SKM-1 treated with dmso at 0.1 percent for 144 hours (cell line): ENCODE measurements around the gene ZSCAN5B.
"Not testable (repeated sequence)": the region's sequence is repeated elsewhere in the genome, so short reads cannot be mapped to it uniquely, and the experiment has no call there.

ENCODE experiments used
- DNase-seq: peaks from one replicate; lab custom pipeline; 2025; ENCODE audit not compliant: unreplicated experiment; lab: John Stamatoyannopoulos, UW

The ZSCAN5B gene

DNA sequence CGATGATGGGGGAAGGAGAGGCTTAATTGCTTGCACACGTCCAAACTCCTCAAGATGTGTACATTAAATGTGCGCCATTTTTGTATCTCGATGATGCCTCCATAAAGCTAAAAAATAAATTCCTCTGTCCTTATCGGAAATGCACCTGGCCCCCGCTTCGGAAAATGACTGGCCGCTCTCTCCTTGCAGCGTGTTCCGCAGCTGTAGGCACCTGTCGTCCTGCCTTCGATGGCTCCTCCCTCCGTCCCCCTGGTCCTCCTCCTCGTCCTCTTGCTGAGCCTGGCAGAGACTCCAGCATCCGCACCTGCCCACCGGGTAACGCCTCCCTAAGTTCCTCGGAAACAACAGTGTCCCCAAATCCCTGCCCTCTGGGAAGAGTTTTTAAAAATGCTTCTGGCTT, 20.7 kb downstream of the ZSCAN5B start:
- DNase-seq: no peak

DNA sequence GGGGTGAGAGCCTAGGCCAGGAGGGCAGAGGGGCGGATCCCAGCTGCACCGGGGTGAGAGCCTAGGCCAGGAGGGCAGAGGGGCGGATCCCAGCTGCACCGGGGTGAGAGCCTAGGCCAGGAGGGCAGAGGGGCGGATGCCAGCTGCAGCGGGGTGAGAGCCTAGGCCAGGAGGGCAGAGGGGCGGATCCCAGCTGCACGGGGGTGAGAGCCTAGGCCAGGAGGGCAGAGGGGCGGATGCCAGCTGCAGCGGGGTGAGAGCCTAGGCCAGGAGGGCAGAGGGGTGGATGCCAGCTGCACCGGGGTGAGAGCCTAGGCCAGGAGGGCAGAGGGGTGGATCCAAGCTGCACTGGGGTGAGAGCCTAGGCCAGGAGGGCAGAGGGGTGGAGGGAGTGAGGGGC, 21.3 kb downstream of the ZSCAN5B start:
- DNase-seq: not testable (repeated sequence)

DNA sequence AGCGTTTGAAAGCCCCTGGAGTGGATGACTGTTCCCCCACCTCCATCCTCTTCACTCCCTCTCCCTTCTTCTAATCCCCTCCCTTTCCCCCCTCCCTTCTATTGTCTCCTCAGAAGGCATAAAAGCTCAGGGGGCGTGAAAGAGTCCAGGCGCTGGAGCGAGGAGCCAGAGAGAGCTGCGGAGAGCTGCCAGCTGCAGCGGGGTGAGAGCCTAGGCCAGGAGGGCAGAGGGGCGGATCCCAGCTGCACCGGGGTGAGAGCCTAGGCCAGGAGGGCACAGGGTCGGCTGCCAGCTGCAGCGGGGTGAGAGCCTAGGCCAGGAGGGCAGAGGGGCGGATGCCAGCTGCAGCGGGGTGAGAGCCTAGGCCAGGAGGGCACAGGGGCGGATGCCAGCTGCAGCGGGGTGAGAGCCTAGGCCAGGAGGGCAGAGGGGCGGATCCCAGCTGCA, 21.7 kb downstream of the ZSCAN5B start, which contains the start of gene GALP:
Gene GALP (plus strand): TSS at position 148 of the 447 bp plus-strand sequence. CDS start 1,101 bp downstream, outside the sequence.
- not testable (repeated sequence) for DNase-seq

DNA sequence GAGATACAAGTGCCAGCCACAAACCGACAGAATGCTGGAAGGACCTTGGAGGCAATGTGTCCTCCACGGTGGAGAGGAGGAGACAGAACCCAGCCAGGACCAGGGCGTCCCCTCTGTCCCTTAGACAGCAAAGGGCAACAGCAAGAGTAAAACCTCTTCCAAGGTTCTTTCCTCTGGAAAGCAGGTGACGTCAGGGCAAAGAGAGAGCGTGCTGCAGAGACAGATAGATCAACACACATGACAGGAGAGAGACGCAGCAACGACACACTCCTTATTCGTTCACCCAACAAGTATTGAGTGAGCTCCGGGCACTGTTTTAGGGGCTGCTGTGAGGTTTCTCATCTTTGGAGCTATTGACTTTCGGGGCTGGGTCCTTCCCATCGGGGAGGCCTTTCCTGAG, 23.0 kb downstream of the ZSCAN5B start:
- no peak for DNase-seq

DNA sequence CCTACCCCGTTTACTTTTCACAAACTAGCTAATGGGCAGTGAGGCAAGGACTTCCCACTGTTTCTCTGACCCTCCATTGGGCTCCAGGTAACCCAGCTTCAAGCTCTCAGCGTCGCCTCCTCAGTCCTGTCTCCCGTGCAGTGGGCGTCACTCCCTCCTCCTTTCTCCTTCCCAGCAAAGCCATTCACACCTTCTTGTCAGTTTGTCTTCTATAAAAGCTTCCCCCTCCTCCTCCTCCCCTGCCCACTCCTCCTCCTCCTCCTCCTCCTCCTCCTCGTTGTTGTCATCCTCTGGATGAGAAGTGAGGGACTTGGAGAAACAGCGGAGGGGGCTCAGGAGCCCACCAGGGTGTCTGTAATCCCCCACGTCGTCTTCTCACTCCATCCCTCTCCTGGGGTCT, 23.5 kb downstream of the ZSCAN5B start:
- no peak for DNase-seq

DNA sequence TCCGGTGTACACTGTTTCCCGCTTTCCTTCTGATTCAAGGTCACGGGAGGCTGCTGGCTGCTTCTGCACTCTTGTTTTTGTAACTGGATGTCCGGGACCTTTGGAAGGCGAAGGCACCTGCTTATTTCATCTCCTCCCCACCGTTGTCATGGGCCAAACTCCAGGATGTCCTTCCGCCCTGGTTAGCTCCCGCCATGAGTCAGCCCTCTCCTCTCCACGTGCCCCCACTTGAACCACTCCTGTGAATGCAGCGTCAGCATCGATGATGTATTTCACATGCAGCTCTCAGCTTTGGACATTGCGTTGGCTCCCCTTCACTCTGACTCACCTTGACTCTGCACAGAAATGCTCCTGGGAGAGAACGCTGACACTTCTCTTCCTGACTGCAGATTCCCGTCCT, 27.3 kb downstream of the ZSCAN5B start:
- DNase-seq: no peak

DNA sequence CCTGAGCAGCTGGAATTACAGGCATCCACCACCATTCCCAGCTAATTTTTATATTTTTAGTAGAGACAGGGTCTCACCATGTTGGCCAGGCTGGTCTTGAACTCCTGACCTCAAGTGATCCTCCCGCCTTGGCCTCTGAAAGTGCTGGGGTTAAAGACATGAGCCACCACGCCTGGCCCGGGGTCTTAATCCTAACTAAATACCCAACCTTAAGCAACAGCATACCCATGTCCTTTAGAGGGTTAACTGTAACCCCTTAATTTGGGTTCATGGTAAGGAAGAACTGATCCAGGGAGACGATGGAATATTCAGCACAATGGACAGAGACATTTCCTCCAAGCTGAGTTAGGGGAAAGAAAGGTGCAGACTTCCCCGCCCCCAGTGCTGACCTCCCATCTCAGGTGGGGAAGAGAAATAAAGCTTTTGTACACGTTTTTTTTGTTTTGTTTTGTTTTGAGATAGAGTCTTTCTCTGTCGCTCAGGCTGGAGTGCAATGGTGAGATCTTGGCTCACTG, 30.5 kb downstream of the ZSCAN5B start:
- DNase-seq: no peak

DNA sequence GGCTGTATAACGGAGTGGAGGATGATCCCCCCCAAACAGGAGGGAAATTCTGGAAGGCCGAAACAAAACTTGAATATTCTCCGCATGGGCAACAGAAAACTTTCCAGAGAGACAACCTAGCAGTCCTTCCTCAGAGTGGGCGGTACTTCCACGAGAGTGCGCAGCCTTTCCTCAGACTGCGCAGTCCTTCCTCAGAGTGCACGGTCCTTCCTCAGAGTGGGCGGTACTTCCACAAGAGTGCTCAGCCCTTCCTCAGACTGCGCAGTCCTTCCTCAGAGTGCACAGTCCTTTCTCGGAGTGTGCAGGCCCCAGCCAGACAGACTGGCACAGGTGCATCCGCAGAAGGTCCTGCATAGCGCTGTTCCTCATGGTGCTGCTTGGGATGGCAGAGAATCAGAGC, 34.5 kb downstream of the ZSCAN5B start:
- DNase-seq: no peak

DNA sequence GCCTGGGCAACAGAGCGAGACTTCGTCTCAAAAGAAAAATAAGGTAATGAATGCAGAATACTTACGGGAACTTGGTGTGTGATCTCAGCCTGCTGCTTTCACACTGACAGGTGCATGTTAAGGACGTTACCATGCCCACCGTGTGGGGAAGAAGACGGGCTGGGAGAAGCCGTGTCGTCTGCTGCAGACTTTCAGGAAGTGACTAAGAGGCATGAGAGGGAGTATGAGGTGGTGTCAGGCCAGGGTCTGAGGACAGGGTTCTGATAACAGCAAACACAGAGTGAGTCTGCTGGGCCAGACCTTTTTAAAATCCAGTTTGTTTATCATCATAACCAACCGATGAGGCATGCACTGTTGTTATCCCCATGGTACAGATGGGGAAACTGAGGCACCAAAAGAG, 35.3 kb downstream of the ZSCAN5B start:
- DNase-seq: no peak

DNA sequence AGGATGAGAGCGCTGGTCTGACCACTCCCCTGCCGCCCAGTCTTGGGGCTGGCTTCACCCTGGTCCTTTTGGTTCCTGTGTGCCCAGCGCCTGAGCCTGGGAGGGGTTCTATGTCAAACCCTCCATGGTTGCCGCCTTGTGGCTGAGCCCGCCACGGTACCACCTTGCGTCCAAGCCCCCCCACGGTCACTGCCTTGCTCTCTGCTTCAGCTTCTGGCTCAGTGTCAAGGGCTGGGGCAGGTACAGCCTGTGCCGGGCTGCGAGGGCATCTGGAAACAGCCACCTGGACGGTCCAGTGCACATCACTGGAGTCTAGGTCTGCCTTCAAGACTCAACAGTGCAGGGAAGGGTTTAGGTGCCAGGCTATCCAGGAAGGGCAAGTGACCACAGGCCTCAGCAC, 36.0 kb downstream of the ZSCAN5B start:
- no peak for DNase-seq

DNA sequence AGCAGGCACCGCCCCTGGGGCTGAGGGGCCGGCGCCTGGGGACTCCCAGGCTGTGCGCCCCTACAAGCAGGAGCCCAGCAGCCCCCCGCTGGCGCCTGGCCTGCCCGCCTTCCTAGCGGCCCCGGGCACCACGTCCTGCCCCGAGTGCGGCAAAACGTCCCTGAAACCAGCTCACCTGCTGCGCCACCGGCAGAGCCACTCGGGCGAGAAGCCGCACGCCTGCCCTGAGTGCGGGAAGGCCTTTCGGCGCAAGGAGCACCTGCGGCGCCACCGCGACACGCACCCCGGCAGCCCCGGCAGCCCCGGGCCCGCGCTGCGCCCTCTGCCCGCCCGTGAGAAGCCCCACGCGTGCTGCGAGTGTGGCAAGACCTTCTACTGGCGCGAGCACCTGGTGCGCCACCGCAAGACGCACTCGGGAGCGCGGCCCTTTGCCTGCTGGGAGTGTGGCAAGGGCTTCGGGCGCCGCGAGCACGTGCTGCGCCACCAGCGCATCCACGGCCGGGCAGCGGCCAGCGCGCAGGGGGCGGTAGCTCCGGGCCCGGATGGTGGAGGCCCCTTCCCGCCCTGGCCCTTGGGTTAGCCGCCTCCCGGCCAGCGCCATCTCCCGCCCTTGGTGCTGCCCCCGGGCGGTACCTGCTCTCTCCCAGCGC, 37.8 kb downstream of the ZSCAN5B start:
- no peak for DNase-seq

DNA sequence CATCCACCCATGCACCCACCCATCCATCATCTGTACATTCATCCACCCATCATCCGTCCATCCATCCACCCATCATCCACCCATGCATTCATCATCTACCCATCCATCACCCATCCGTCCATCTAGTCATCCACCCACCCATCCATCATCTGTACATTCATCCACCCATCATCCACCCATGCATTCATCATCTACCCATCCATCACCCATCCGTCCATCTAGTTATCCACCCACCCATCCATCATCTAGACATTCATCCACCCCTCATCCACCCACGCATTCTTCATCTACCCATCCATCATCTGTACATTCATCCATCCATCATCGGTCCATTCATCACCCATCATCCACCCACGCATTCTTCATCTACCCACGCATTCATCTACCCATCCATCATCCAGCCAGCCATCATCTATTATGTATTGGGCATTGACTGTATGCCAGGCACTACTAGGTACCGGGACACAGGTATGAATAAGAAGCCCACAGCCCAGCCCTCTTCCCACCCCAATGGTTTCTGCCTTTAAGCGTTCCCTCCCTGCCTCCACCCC, 38.5 kb downstream of the ZSCAN5B start:
- no peak for DNase-seq

DNA sequence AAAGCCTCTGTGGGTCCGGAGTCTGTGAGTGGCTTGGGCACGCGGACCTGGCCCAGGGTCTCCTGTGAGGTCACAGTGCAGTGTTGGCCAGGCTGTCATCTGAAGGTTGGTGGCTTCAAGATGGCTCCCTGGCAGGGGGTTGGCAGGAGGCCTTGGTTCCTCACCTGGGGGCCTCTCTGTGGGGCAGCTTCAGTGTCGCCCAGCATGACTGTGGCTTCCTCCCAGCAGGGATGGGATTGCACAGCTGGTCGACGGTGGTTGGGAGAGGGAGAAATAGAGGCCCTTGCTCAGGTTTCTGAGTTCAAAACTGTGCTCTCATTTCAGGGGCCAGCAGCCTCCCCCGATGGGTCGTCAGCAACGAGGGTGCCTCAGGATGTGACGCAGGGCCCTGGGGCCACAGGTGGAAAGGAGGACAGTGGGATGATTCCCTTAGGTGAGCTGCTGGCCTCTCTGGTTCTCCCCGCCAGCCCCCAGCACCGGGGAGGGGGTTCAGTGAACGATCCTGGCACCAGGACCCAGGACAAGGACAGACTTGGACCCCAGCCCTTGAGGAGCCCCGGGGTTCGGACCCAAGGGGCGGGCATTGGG, 39.3 kb downstream of the ZSCAN5B start:
- DNase-seq: no peak

DNA sequence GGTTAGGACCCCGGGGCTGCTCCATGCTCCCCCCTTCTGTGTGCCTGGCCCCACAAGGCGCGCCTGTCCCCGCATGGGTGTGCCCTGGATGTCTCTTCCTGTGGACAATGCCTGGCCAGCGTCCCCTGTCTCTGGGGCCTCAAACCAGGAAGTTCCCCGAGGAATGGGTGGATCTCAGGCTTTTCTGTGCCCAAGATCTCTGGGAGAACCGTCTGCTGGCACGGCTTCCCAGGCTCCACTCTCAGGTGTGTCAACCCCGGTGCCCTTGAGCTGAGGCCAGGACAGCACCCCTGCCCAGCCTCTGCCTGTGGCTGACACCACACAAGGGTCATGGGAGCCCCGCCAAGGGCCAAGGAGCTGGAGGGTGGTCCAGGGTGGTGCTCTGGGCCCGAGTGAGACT, 40.8 kb downstream of the ZSCAN5B start:
- no peak for DNase-seq

DNA sequence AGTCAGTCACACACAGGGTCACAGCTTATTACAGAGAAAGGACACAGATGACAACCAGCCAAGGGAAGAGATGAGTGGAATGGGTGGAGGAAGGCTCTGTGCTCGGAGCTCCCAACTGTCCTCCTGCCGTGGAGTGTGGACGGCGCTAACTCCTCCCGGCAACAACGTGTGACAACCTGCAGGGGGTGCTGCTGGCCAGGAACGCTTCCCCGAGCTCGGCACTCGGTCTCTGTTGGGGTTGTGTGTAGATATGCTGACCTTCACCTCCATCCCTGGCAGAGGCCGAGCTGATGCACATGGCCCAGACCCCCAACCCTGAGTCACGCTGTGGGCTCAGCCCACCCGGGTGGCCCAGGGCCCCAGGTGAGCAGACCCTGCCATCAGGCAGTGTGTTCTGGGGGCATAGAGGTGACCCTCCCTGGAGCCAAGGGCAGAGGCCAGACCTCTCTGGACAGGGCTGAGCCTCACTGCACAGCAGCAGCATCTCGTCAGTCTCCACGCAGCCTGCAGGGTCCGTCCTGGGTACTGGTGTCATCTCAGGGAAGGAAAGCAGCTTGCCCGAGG, 42.4 kb downstream of the ZSCAN5B start:
- DNase-seq: no peak

DNA sequence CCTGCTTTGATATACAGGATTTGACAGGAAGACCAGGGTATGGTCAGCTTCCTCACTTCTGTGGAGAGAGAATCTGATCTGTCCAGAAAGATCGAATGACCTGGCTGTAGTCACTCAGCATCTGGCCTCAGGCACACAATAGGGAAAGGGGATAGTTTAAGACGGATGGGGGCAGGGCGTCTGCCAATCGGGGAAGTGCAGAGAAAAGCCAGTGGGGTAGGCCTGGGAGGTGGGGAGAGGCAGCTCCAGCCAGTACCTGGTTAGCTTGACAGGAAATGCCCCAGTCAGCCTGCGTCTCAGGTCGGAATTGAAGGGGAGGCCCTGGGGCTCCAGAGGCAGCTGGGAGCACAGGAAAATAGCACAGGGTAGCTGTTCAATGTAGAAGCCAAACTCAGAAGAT, 44.1 kb downstream of the ZSCAN5B start:
- no peak for DNase-seq

DNA sequence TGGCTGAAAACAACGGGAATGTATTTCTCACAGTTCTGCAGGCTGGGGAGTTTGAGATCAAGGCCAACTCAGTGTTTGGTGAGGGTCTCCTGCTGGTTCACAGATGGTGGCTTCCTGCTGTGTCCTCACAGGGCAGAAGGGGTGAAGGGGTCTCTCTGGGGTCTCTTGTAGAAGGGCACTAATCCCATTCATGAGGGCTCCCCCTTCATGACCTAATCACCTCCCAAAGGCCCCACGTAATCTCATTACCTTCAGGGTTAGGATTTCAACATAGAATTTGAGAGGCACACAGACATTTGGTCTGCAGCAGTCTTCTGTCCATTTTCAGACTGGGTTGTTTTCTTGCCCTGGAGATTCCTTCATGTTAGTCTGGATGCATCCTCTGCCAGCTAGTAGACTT, 44.9 kb downstream of the ZSCAN5B start:
- DNase-seq: no peak

DNA sequence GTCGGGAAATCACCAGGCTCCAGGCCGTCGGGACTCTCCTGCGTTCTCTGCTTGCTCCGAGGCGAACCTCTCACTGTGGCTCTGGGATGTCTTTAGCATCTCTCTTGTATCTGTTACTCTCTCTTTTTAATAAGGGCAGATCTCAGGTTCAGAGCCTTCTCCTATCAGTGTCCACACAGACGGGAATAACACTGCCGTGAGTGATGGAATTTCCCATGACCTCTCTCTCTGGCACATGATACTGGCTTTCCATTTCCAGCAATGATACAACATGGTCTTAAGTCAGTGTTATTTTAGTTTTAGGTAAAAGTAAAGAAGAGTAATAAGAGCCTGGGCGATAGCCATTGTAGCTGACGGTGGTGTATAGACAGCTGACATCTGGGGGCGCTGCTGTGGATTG, 47.2 kb downstream of the ZSCAN5B start:
- no peak for DNase-seq

DNA sequence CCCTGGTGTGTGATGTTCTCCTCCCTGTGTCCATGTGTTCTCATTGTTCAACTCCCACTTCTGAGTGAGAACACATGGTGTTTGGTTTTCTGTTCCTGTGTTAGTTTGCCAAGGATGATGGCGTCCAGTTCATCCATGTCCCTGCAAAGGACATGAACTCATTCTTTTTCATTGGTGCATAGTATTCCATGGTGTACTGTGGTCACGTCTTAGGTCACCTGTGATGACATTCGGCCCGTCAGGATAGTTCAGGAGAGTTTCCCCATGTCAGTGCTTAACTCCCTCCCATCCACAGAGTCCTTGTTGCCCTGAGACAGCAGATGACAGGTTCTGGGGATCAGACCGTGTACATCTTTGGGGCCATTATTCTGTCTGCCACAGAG, 47.9 kb downstream of the ZSCAN5B start:
- DNase-seq: no peak

DNA sequence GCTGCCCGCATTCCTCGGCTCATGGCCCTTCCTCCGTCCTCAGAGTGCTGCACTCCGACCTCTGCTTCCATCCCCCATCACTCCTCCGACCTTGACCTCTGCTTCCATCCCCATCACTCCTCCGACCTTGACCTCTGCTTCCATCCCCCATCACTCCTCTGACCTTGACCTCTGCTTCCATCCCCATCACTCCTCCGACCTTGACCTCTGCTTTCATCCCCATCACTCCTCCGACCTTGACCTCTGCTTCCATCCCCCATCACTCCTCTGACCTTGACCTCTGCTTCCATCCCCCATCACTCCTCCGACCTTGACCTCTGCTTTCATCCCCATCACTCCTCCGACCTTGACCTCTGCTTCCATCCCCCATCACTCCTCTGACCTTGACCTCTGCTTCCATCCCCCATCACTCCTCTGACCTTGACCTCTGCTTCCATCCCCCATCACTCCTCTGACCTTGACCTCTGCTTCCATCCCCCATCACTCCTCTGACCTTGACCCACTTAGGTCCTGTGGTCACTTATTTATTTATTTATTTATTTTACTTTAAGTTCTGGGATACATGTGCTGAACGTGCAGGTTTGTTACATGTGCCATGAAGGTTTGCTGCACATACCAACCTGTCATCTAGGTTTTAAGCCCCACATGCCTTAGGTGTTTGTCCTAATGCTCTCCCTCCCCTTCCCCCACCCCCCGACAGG, 48.5 kb downstream of the ZSCAN5B start:
- DNase-seq: not testable (repeated sequence)

DNA sequence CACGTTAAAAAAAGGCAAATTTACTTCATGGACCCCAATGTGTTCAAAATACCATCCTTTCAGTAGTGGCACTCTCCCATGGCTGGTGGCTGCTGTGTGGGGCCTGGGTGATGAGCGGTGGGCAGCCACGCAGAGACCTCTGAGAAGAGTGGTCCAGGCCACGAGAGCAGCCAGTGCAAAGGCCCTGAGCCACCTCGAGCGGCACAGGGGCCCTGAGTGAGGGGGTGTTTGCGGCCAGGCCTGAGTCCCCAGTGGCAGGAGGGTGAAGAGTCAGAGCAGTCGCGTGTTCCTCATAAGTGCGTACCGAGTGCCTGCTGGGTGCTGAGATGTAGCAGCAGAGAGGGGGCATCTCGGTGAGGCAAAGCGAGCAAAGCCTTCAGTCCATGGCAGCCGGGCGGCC, 49.5 kb downstream of the ZSCAN5B start:
- DNase-seq: no peak

DNA sequence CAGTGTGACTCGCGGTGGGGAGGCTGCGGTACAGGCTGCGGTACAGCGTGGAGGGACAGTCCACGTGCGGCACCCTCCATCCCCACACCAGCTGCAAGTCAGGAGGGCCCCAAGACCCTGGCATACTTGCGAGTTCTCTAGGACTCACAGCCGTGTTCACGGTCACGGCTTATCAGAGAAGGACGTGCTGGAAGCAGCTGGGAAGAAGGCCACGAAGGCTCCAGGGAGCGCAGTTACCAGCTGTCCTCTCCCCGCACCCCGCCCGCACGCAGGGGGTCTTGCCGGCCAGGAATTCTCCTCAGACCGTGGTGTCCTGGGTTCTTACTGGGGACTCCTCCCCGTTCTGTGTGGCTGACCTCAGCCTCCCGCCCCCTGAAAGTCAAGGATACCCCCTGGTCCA, 50.3 kb downstream of the ZSCAN5B start:
- no peak for DNase-seq
